ENCODE results near the gene PANK4. TPM values are rescaled to one million over a fixed set of nuclear protein-coding genes. Genes with fewer than 3 reads are reported as not detected.
A peak's percentile ranks its signal among the peaks of the same experiment; 100 is the strongest.
"Not testable (repeated sequence)": the region's sequence is repeated elsewhere in the genome, so short reads cannot be mapped to it uniquely, and the experiment has no call there.

Gene PANK4
- total RNA-seq, result 37.1 TPM
- long read RNA-seq, transcript PANK4-201 (19 exons, 2,677 nt), result major isoform, 84 of 116 reads
- long read RNA-seq, partial matches to known transcripts, result 19 of 116 reads
- long read RNA-seq, other reads (novel, unspliced or antisense), result 12 of 116 reads

DNA sequence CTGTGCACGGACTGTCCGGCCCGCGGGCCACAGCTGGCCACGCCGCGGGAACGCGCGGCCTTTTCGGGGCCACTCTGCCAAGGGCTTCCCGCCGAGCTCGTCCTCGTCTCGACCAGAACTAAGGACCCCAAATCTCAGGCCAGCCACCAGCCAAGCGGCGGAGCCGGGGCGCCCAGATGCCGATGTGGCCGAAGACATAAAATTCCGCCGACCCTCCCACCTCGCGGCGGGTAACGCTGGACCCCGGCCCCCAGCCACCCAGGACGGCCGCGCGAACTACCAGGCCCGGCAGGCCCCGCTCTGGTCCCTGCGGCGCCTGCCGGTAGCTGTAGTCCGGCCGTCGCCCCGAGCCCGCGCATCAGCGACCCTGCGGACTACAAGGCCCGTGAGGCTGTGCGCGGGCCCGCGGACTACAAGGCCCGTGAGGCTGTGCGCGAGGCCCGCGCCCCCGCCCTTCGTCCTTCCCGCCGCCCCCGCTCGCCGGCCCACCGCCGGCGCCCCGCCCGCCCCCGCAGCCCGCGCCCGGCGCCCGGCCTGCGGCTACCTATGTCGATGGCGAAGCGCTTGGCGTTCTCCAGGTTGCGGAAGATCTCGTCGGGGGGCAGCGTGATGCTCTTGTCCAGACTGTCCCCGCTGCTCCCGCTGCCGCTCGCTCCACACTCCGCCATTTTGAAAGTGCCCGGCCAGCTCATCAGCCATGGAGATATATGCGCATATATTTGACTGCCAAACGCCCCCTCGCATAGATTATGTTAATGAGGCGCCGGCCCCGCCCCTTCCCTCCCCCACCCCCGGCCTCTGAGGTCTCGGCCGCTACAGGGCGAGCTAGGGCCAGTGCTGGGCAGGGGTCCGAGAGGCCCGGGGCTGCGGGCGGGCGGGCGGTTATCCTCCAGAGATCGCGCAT is at the start of gene PANK4:
Gene PANK4, minus strand, starts transcription at position 677 of the 904 bp plus-strand sequence. Its CDS starts 9 bp downstream, at position 668.
- intact Hi-C loops (cut with DNase I), result loop anchor here (5.0 to 10.0 kb wide), 3 partner anchors 61 to 211 kb away; partner anchors contain the start of gene PRXL2B
- DNase-seq (ENCODE audit: low spot score), result peak; percentile 95

DNA sequence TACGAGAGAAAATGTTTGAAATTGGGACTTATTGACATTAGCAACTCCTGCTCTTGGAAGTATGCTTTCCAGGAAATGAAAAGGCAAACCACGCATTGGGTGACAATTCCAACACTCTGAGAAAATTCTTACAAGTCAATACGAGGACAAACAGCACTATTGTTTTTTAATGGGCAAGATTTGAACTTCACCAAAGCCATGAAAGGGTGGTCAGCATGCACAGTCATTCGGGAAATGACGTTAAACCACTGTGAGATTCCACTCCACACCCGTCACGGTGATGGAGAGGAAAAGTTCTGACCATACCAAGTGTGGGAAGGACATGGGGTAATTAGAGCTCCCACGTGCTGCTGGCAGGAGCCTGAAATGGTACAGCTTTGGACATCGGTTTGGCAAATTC is 48.0 kb upstream of the PANK4 start:
- intact Hi-C loops (cut with DNase I), result no loop called here
- no peak for DNase-seq (ENCODE audit: low spot score)

DNA sequence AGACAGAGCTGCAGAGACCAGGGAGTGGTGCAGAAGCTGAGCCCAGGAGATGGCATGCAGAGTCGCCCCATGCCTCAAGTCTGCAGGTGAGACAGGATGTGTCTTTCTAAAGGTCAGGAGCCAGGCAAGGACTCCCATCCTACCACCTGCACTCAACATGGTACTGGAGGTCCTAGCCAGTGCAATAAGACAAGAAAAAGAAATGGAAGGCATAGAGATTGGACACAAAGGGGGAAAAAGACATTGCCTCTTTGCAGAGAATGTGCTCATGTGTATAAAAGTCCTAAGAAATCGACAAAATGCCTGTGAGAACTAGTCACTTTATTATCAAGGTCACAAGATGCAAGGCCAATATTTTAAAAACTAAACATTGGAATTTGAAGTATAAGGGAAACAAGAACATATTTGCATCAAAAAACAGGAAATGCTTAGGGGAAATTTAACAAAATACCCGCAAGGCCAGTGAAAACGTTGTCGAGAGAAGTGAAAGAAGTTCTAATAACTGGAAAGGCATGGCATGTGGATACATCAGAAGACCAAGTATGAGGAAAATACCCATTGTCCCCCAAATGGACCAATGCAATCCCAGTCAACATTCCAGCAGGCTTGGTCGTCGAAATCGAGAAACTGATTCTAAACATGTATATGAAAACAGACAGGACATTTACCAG is 47.0 kb upstream of the PANK4 start:
- no peak for DNase-seq (ENCODE audit: low spot score)

DNA sequence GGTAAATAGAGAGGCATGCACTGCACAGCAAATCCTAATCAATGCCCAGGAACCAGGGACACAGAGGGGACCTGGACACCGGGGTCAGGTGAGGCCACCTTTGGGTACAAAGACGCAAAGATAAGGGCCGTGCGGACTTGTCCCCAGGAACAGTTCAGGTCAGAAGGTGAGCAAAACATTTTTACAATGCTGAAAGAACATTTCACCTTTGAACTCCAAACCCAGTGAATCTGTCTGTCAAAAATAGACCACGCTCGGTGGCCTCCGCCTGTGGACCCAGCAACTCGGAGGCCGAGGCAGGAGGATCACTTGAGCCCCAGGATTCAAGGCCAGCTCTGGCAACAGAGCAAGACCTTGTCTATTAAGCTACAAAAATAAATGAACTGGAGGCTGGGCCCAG is 45.0 kb upstream of the PANK4 start:
- intact Hi-C loops (cut with DNase I), result no loop called here
- no peak for DNase-seq (ENCODE audit: low spot score)

More for the DNA sequence above, 47.0 kb upstream of the PANK4 start:
- intact Hi-C loops (cut with DNase I), result no loop called here

DNA sequence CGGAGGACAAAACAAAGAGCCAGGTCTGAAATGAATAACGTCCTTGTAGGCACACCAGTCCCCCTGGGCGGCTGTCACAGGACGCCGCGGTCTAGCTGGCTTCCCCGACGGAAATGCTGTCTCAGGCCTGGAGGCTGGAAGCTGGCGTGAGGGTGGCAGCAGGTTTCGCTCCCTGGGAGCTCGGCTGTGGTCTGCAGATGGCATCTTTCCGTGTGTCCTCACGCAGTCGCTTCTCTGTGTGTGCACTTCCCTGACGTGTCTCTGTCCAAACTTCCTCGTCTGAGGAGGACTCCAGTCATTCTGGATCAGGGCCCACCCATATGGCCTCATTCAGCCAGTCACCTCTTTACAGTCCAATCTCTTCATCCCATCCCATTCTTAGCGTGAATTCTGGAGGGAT is 43.9 kb upstream of the PANK4 start:
- intact Hi-C loops (cut with DNase I), result no loop called here

DNA sequence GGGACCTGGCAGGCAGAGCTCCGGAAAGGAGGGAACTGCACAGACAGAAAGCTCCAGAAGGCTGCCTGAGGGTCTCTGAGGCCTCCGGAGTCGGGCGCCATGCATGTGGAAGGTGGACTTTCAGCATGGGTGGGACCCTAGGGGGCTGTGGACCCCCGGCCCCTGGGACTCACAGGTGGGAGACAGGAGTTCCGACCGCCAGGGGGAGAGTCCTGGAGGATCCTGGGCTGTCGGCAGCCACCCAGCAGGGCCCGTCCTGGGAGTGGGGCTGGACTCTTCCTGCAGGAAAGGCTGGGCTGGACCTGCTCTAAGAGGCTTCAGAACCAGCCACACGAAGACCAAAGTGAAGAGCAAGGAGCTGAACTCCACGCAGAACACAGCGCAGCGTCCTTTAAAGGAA is 43.3 kb upstream of the PANK4 start:
- intact Hi-C loops (cut with DNase I); DNase-seq (ENCODE audit: low spot score): not testable (repeated sequence)

More for the DNA sequence above, 43.9 kb upstream of the PANK4 start:
- DNase-seq (ENCODE audit: low spot score), result no peak

DNA sequence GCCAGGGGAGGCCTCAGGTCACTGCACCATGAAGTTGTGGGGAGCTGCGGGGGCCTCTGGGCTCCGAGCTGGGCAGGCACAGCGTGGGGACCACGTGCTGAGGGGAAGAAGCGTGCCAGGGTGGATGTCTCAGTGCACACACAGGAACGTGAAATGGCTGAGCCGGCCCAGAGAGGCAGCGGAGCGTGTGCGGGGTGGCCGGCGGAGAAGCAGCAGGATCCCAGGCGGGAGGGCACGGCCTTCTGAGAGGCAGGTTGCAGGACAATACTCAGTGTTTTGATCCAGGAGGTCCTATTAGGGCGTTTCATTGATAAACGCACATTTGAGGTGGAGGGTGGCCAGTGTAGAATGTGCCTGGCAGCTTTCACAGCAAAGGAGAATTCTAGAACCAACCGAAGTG is 42.7 kb upstream of the PANK4 start:
- no peak for DNase-seq (ENCODE audit: low spot score)
- intact Hi-C loops (cut with DNase I), result no loop called here

DNA sequence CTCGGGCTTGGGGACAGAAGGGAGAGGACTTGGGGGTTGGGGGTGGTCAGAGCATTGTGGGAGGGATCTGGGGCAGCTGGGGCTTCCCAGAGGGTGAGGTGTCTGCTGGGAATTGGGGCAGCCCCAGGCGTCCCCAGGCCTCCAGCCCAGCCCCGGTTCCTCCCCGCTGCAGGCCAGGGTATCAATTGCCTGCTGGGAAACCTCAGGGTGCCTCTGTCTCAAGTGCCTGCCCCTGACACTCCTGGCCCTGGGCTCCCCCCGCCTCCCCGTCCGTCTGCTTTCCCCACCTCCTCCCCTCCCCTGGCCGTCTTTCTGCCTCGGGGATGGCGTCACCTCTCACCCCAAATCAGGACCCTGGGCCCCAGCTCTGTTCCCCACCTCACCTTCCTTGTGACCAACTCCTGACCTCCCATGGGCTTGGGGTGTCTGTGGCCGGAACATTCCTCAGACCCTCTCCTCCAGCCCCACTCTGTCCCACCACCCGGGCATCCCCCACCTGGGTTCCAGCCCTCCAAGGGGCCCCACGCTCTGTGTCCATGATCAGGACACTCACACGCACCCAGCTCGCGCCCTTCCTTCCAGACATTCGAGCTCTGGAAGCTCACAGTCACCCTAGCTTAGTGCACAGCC is 41.9 kb upstream of the PANK4 start:
- DNase-seq (ENCODE audit: low spot score); intact Hi-C loops (cut with DNase I): not testable (repeated sequence)

DNA sequence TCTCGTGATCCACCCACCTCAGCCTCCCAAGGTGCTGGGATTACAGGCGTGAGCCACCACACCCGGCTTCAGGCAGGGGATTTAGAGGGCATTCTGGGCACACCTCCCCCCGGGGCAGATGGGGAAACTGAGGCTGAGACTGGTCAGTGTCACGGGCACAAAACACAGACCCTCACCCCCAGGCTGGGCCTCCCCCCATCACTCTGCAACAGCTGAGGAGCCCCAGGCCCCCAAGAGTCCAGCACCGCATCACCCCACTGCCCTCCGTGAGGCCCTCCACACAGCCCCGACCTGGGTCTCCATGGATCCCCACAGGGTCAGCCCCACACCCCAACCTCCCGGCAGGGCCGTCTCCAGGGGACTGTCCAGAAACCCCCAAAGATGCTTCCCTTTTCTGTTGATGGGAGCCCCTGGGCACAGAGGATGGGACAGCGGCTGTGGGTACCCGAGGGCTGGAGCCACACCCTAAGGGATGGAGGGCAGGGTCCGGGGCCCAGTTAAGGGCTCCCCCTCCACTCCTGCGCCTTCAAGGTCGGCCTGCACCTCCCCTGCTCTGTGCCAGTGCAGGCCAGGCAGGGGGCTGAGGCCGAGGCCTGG is 40.8 kb upstream of the PANK4 start:
- no peak for DNase-seq (ENCODE audit: low spot score)
- intact Hi-C loops (cut with DNase I), result no loop called here

DNA sequence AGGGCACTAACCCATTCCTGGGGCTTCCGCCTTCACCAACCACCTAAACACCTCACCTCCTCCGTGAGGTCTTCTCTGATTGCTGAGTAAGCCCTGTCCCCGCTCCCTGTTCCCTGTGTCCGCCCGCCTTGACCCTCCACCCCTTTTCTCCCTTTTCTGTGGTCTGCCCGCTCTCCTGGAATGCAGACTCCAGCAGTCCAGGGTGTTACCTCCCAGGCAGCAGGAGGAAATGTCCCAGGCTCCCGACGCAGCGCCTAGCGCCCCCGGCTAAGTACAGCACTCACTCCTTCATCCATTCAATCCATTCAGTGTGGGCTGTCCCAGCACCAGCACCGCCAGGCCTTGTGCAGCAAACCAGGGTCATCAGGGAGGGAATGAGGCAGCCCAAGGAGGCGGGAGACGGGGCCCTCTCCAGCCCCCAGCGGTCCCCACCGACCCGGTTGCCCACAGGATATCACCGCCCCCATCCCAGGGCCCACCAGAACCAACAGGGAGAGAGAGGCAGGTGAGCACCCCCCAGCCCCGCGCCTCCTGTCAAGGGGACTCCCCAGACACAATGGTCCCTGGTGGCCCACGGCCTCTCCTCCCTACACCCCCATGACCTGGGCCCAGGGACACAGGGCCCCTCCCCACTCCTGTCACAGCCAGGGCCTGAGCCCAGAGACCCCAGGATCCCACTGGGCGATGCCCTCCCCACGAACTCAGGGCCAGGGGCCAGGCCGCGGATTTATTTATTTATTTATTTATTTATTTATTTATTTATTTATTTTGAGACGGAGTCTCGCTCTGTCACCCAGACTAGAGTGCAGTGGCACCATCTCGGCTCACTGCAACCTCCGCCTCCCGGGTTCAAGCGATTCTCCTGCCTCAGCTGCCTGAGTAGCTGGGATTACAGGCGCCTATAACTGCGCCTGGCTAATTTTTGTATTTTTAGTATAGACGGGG is 40.0 kb upstream of the PANK4 start:
- intact Hi-C loops (cut with DNase I), result no loop called here
- no peak for DNase-seq (ENCODE audit: low spot score)

DNA sequence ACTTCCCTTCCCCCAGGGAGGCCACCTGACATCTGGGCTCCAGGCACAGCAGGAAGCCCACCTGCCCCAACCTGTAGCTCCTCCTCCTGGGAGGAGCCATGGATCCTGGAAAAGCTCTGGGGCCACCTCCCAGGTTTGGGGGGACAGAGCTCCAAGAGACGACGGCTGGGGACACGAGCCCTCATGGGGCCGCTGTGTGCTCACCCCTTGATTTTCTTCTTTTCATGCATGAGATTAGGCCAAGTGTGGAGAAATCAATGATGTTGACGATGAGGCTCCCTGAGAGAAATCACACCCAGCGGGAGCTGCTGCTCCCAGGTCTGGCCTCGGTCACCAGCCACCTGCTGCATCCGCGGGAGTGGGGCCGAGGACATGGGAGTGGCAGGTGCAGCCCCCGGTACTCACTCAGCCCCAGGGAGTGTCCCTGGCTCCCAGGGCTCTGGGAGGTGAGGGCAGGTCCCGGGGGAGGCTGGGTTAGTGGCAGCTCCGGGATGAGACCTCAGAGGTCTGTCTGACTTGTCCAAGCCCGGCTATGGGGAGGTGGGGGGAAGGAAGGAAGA is 38.5 kb upstream of the PANK4 start:
- no peak for DNase-seq (ENCODE audit: low spot score)
- intact Hi-C loops (cut with DNase I), result no loop called here

DNA sequence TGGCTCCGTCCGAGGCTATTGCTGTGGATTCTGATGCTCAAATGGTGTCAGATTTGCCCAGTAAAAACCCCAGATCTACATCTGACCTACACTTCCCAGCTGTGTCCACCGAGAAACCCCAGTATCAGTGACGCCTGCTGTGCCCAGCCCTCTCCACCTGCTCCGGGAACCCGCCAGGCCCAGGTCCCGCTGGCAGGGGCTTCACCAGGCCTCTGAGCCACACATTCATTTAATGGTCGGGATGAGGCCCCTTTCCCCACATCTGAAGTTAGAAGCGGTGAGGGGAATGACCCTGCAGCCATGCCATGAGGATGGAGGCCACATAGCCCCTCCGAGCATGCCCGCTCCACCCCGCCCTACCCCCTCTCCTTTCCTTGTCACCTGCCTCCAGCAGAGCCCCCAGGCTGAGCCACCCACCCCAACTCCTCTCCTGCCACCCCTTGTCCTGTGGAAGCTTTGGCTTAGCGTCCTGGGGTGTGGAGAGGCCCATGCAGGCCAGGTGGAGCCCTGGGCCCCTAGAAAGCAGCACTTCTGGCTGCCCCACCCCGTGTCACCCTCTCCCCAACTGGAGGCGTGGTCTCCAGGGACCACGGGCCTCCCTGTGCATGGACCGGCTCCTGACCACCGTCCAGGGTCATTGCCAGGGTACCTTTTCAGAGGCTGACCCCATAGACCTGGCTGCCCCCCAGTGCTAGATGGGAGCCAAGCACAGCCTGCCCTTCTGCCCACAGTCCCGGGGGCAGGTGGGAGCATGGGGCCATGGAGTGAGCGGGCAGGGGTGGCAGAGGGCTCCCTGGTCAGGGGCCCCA is 37.8 kb upstream of the PANK4 start:
- intact Hi-C loops (cut with DNase I), result no loop called here
- no peak for DNase-seq (ENCODE audit: low spot score)

DNA sequence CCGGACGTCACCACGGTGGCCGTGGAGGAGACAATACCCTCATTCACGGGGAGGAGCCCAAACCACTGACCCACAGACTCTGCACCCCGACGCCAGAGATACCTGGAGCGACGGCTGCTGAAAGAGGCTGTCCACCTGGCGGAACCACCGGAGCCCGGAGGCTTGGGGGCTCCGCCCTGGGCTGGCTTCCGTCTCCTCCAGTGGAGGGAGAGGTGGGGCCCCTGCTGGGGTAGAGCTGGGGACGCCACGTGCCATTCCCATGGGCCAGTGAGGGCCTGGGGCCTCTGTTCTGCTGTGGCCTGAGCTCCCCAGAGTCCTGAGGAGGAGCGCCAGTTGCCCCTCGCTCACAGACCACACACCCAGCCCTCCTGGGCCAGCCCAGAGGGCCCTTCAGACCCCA is 36.8 kb upstream of the PANK4 start:
- no peak for DNase-seq (ENCODE audit: low spot score)
- intact Hi-C loops (cut with DNase I), result no loop called here

DNA sequence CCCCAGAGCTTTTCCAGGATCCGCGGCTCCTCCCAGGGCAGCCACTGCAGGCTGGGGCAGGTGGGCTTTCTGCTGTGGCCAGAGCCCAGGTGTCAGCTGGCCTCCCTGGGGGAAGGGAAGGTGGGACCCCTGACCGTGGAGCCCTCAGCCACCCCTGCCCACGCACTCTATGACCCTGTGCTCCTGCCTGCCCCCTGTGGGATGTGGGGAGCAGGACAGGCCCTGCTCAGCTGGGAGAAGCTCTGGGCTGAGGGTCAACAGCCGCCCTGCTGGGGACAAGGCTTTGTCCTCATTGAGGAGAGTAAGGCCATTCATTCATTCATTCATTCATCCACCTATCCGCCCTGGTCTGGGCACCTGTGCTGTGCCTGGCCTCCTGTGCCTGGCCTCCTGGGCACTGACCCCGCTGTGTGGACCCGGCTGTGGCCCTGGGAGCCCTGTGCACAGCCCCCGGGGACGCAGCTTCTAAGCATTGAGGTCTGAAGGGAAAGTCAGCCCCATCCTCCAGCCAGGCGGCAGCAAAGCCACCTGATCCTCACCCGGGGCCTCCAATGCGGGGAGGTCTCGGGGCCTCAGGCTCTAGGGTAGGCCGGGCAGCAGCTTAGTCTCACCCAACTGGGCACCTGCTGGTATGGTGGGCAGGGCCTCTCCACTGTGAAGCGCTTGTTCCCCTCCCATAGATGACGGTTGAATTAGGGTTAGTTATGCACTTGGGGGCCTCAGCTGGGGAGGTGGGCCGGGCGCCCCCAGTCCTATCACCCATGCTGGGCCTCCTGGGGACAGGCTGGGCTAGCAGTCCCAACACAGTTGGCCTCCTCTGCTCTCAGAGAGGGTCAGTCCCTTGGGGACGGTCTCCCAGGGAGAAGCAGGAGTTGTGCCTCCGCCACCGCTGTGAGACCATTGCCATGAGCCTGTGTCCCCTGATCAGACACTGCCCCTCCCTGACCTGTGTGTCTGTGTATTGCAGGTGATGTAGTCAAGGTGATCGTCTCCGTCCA is 35.8 kb upstream of the PANK4 start:
- intact Hi-C loops (cut with DNase I), result no loop called here
- DNase-seq (ENCODE audit: low spot score), result no peak

DNA sequence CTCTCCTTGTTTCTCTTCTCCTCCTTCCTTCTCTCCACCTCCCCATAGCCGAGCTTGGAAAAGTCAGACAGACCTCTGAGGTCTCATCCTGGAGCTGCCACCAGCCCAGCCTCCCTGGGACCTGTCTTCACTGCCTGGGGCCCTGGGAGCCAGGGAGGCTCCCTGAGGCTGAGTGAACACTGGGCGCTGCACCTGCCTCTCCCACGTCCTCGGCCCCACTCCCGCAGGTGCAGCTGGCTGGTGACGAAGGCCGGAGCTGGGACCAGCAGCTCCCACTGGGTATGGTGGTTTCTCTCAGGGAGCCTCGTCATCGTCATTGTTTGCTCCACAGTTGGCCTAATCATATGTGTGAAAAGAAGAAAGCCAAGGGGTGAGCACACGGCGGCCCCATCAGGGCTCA is 35.0 kb upstream of the PANK4 start:
- DNase-seq (ENCODE audit: low spot score), result no peak
- intact Hi-C loops (cut with DNase I), result no loop called here

DNA sequence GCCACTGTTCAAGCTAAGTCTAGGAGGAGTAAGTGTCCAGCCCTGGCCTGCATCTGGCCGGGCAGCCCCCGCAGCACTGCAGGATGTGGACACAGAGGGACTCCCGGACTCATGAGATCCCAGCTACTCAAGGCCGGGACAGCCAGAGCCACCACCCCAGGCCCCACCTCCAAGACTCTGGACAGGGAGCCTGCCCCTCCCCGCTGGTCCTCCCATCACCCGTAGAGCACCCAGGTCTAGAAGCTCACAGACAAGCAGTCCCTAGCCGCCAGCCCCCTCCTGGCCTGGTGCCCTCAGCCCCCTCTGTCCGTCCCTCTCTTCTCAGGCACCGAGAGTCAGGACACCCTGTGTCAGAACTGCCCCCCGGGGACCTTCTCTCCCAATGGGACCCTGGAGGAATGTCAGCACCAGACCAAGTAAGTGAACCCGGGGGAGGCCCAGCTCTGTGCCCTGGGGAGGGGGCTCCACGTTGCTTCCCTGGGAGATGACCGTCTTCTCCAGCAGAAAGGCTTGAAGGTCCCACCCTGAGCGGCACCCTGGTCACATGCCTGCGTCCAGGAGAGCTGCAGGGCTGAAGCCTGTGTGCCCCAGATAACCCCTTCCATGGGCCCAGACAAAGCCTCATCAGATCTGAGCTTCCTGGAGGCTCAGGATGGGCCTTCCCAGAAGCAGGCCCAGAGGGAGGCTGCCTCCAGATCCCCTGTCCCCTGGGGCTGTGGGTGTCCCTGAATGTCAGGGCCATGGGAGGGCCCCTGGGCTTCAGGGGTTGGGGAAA is 34.1 kb upstream of the PANK4 start:
- intact Hi-C loops (cut with DNase I), result no loop called here
- no peak for DNase-seq (ENCODE audit: low spot score)
